GM12875 (cell line): ENCODE data around the gene AFTPH.

Experiments used
- H3K4me3 ChIP-seq: one replicate; pipeline ENCODE4 v1.5.1; 2011; ENCODE audit warnings: low read depth, low read length, control low read depth
- CTCF ChIP-seq: IDR thresholded peaks from 2 replicates; pipeline ENCODE4 v1.5.1; 2011; ENCODE audit warnings: low read depth, mild to moderate bottlenecking, control low read depth, inconsistent platforms, low read length, moderate library complexity, borderline replicate concordance; ENCODE audit not compliant: insufficient read depth

AFTPH gene

DNA sequence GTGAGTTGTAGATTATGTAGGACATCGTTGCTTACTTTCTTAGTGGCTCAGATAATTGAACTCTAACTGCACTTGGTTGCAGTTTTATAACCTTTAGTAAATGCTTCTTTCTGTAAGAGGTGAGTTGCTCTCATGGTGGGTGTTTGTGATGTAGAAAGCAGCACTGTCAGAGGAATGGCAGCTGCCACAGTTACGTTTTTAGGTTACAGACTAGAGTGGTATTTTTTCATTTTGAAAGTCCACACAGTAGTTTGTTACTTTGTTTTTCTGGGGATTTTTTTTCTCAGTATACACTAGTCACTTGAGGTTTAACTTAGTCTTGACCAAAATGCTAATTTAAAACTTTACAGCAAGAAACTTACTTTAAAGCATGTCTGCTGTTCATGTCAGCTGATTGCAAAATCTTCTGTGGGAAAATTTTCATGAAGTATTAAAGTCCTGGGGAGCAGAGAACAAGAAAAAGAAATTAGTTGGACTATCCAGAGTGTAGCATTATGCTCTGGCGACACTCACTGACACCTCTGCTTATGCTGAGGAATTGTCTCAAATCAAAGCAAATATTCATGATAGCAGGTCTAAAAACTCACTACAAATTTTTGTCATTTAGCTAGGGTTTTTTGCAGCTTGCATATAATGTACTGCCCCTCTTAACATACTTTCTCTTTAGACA, 14.8 kb downstream of the AFTPH start:
- H3K4me3 ChIP-seq = no peak overlapping the region
- TF ChIP-seq CTCF = no peak

DNA sequence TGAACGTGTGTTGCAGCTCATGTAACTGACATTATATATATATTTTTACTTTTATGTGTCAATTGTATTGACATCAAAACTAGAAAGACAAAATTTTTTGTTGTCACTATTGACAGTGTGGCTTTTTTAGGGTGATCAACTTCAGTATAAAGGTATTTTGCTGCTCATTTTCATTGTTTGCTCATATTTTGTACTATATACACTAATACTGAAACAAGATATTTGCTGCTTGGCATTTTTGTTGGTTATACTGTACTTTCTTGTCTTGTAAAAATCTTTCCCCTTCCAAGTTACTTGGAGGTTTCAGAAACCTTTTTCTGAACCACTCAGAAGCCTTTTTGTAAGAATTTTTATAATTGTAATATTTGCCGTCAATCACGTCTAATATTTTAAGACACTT, 16.5 kb downstream of the AFTPH start:
- H3K4me3 ChIP-seq = no peak overlapping the region
- no peak for TF ChIP-seq CTCF

DNA sequence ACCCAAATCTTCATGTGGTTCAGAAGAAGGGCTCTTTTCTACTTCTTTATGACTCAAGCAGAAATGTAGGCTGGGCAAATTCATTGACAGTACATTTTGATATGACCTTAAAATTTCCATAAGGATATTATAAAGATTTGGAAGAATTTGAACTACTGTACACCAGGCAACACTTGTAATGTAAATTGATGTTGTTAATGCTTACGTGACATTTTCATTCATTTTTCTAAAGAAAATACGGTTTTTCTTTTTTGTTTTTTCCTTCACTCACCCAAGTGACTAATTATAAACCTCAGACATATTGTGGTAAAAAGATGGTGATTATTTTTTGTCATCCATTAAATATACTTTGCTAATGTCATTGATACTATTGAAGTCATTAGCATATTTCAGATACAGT, 17.4 kb downstream of the AFTPH start:
- TF ChIP-seq CTCF = no peak
- H3K4me3 ChIP-seq = no peak overlapping the region

DNA sequence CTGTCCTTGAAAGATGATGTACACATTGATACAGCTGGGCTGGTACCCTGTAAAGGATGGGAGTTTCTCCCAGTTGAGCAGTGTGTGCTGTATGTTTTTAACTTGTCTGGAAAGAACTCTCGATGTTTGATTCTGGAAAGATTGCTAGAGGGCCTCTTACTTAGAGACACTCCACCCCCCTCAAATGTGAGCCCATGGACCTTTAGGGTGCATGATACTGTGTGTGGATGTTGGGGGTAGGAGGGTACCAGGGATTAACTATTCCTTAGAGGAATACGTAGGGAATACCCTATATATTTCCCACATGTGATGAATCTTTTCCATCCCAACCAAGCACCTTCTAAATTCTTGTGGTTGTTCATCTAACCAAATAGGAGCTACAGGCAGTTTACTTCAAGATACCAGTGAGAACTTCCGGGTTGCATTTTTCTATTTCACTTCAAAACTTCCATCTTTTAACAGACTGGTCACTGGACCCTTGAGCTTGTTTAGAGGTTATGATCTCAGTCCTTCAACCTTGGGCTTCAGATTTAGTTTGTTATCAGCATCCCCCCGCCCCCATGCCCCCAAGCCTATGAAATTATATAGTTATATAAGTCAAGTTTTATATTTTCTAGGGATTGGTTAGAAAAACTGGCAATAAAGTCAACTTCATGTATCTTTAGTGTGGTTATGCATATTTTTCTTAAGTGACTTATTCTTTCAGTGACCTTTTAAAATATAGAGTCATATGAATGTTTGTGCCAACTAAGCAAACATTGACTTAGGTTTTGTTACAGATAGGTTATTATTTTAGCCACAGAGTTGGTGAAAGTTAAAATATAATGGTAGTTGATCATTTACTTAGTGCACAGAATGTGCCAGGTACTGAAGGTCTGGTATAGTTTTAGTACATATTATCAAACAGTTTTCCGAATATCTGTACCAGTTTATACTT, 18.2 kb downstream of the AFTPH start:
- TF ChIP-seq CTCF = no peak
- no peak overlapping the region for H3K4me3 ChIP-seq

DNA sequence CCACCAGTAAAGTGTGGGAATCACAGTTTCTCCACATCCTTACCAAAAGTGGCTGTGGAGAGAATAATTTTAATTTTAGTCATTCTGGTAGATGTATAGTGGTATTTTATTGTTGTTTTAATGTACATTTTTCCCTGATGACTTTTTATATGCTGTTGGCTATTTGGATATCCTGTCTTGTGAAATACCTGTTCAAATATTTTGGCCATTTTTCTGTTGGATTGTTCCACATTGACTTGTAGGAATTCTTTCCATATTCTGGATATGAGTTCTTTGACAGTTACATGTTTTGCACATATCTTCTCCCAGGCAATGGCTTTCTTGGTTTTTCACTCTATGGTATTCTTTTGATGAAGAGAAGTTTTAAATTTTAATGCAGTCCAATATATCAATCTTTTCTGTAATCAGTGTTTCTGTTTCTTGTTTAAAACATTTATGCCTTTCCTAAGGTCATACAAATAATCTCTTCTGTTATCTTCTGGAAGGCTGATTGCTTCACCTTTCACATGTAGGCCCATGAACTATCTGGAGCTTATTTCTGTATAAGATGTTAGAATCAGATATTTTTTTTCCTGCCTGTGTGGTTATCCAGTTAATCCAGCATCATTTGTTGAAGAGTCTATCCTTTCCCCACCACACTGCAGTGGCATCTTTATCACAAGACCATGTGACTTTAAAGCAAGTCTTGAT, 19.0 kb downstream of the AFTPH start:
- no peak overlapping the region for H3K4me3 ChIP-seq
- no peak for TF ChIP-seq CTCF

DNA sequence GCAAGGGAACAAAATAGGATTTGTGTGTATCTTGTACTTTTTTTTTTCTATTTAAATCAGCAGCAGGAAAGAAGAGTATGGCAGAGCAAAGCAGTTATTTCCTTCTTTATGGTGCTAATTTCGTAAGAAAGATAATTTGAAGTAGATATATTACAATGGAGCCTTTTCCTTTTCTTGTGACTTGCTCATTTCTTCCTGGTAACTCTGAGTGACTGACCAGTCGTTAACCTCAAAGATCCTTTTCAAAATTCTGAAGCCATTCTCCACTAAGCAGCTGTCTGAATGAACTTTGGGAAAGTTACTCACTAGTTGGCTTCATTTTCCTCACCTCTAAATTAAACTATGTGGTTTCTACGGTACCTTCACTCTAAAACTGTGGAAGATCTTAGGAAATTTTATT, 24.6 kb downstream of the AFTPH start:
- no peak for TF ChIP-seq CTCF

More for the DNA sequence above, 24.6 kb downstream of the AFTPH start:
- H3K4me3 ChIP-seq = no peak overlapping the region
